NOMO-1 treated with dmso at 0.1 percent for 144 hours (cell line): ENCODE data around the gene RGS9.
"Not testable (repeated sequence)": the region's sequence is repeated elsewhere in the genome, so short reads cannot be mapped to it uniquely, and the experiment has no call there.

Experiments used
- DNase-seq: peaks from one replicate; lab custom pipeline; 2025; ENCODE audit not compliant: unreplicated experiment; lab: John Stamatoyannopoulos, UW

Gene RGS9

GRCh38 chr17:65155622-65156021 lies 18.5 kb downstream of the RGS9 start:
- no peak for DNase-seq

DNA sequence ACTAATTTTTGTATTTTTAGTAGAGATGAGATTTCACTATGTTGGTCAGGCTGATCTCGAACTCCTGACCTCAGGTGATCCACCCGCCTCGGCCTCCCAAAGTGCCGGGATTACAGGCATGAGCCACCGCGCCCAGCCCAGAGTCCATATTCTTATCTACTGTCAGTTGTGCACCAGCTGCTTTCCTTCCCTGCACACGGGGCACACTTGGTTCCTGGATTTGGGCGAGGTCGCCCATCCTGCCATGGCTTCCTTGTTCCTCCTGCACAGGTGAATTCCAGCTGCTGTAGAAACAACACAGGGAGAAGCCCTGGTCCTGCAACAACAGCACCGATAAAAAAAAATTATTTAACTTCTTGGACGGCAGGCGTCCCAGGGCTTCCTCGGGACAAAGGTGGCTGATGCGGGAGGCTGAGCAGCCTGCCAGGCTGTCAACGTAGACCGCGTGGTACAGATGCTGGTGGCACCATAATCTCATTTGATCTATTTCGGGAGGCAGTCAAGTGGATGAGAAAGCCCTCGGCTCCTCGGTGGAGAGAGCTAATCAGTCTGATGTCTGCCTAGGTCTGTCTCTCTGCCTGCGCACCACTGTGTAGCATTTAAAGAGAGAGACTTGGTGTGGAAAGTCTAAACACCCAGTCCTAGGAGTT lies 19.1 kb downstream of the RGS9 start:
- no peak for DNase-seq

DNA sequence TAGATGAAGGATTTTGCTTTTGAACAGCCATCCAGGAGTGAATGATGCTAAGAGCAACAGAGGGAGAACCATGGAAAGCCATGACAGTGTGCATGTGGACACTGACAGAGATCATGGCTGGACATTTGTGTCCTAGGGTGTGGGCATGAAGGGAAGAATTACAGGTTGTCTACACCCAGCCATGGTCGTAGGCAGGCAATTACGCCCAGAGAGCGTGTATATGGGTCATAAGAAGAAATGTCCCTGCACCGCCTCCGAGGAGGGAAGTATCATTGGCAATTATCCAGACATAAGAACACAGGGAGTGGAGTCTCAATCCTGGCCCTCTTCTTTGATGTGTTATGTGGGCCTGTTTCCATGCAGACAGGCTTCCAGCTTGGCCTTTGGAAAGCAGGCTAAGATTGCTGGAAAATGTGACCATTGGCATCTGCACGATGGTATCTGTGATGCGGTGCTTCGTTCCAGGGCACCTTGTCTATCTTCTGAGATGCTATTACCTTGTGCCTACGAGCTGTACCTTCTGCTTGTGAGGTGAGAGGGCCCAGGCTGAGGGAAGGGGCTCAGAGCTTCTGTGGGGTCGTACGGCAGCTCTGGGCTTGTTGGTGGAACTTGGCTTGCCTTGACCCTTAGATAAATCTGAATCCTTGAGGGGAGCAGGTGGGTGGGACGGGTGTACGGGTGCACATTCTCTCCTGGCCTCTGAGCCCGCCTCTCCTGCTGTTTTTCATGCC lies 19.8 kb downstream of the RGS9 start:
- no peak for DNase-seq

DNA sequence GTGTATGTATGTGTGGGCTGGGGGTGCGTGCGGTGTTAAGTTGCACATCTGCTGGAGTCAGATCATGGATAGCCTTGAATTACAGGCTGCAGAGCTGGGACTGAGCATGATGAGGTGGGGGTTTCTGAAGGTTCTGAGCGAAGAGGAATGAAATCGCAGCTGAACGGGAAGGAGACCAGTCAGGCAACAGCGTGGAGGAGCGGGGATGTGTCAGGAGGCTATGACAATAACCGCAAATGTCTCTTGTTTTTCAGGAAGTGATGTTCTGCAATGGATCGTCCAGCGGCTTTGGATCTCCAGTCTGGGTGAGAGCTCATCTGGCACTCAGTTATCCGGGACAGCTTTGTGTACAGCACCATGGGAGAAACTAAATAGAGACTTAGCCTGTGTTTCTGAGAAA lies 20.9 kb downstream of the RGS9 start:
- DNase-seq = no peak

DNA sequence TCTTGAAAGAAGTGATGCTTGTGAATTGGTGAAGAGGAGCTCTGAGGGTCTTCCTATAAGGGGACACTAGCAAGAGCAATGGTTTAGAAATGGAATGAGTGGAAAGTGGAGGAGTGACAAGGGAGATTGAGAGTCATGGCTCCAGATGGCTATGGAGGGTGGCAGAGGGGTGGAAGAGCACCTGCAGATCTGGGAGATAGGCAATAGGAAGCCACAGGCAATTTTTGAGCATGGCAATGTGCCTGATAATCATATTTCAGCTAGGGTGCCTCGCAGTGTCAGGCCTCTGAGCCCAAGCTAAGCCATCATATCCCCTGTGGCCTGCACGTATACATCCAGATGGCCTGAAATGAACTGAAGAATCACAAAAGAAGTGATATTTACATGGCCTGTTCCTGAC lies 21.5 kb downstream of the RGS9 start:
- no peak for DNase-seq

GRCh38 chr17:65160516-65160915 lies 23.3 kb downstream of the RGS9 start:
- DNase-seq = no peak

DNA sequence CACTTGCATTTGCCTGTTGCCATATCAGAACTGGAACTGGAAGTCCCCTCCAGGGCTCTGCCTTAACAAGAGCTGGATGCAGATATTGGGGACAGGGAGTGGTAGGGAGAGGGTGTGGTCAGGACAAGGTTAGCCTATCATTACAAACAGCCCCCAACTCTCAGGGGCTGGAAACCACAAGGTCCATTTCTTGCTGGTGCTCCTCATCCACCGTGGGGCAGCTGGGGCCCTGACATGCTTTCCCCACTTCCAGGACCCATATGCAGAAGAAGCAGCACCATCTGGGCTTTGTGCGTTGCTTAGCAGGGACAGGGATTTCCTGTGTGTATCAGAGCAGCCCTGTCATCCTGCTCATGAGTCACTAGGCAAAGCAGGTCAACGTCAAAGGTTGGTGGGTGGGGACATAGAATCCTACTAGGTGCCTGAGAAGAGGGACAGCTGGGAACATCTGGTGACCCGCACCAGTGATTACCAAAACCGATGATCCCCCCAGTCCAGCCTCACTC lies 26.9 kb downstream of the RGS9 start:
- DNase-seq = no peak

DNA sequence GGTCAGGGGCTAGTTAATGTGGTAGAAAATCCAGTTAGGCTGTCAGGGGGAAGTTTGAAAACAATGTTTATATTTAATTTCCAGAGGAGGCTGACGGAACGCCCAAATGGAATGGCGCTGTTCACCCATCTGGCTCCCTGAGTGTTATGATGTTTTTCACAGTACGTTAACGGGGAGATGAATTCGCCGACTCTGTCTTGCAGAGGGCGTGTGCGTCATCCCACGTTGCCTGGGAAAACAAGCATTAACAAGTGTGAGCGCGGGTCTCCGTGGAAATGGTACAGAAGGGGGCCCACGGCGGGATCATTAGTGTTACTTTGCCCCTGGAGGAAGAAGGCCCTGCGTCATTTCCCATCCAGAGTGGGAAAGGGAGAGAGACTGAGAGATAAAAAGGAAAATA lies 29.6 kb downstream of the RGS9 start:
- DNase-seq = no peak

DNA sequence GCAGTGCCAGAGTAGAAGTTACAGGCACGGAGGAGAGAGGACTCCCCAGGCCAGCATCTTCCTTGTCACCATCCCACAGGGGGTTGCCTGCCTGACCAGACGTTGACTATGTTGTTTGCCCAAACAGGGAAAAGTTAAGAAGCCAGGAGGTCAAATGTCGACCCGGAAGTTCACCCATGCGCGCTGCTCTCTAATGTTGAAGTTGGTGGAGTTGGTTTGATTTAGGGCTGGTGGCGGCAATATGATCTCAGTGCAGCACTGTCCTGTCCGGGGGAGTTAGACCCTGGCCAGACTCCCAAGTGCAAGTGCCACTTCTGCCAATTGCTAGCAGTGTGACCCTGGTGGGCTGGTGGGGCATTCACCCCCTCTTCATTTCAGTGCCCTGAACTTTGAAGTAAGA lies 30.4 kb downstream of the RGS9 start:
- DNase-seq = no peak

DNA sequence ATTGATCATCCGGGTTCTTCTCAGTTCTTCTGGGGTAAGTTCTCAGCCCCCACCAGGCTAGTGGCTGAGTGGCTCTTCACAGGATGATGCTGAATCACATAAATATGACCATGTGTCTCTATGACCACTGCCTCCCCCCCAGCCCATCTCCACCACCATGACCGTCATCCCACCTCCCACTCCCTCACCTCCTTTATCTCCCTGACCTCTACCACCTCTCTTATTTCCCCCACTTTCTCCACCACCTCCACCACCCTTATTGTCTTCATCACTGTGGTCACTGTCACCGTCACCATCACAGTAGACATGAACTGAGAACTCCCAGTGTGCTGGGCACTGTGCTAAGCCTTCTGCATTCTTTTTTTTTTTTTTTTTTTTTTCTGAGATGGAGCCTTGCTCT lies 32.5 kb downstream of the RGS9 start:
- DNase-seq = no peak

- DNase-seq = no peak
Measured at GRCh38 chr17:65170839-65171238, 33.7 kb downstream of the RGS9 start.

DNA sequence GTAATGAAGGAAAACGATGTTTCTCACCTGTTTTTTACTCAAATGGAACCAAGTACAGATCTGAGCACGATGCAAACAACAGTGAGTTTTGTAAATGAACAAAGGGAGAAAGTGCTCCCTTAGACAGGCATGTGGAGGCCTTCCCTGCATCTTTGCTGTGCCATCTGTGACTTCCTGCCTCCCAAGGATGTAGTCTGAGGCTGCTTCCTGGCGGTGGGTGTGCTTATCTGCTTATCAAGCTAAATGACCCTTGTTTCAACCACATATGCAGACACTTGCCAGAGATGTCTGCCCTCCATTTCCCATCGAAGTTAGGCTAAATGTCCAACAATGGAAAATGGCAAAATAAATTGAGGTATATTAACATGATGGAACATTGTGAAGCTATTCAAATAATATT lies 34.6 kb downstream of the RGS9 start:
- no peak for DNase-seq

GRCh38 chr17:65172496-65173136 lies 35.4 kb downstream of the RGS9 start:
- DNase-seq = no peak

DNA sequence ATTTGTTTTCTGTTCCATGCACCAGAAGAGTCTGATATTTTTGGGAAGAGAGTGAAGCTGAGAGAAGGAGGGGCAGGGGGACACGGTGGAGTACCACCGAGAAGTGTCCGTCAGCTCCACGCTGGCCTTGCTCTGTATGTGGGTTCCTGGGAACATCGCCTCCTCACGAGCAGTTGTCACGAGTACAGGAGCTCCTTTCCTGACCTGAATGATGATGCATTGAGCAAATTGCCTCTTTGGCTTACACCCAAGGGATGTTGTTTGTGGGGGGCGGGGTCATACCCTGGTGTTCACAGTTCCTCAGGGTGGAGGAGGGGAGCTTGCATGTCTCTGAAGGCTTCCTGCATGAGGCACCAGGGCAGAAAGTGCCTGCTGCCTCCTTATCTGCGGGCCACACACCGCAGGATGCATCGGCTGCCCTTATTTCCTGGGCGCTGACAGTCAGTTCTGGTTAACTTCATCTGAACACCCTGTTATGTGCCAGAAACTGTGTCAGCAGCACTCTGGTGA lies 36.2 kb downstream of the RGS9 start:
- no peak for DNase-seq

- no peak for DNase-seq
Measured at GRCh38 chr17:65173976-65174683, 37.0 kb downstream of the RGS9 start.

GRCh38 chr17:65174974-65175373 lies 37.8 kb downstream of the RGS9 start:
- DNase-seq = no peak

DNA sequence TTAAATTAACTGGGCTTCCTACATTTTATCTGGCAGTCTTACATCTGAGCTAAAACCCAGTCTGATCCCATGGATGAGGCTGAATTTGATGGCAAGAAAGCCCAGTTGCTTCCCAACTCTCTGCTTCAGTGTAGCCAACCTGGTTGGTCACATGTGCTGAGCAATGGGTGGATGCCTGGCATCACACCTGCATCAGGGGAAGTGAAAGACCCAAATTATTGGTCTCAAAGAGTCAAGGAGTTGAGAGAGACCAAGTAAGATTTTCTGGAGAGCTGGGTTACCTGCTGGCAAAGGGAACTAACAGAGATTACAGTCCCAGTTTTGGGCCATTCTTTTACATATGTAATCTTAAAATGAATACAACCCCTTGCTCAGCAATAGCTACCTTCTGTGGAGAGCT lies 38.8 kb downstream of the RGS9 start:
- no peak for DNase-seq

DNA sequence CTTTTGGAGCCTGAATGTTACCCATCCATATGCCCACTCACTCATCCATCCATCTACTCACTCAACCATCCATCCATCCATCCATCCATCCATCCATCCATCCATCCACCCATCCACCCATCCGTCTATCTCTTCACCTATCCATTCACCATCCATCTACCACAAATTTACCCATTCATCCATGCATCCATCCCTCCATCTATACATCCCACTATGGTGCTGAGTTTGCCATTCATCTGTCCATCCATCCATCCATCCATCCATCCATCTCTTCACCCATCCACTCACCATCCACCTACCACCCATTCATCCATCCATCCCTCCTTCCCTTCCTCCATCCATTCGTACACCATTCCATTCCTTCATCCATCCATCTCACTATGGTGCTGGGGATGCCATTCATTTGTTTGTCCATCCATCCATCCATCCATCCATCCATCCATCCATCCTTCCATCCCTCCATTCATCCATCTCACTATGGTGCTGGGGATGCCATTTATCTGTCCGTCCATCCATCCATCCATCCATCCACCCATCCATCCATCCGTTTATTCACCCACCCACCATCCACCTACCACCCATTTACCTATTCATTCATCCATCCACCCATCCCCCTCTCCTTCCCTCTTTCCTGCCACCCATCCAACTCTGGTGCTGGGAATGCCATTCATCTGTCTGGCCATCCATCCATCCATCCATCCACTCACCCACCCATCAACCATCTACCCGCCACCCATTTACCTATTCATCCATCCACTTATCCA lies 39.7 kb downstream of the RGS9 start:
- no peak for DNase-seq

DNA sequence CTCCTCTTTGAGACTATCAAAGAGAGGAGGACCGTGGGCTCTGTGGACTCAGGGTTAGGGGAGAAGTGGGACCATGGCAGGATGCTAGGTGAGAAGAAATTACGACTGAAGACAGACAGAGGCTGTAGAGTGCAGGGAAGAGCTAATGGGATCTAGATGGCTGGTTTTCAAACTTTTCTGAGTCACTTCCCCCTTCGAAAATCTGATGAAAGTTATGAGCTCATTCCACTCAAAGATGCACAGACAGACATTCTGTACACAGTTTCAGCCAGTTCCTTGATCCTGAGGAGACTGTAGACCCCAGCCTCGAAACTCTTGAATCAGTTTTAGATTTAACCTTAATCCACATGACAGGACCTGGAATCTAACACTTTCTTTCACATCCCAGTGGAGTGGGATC lies 40.7 kb downstream of the RGS9 start:
- no peak for DNase-seq

DNA sequence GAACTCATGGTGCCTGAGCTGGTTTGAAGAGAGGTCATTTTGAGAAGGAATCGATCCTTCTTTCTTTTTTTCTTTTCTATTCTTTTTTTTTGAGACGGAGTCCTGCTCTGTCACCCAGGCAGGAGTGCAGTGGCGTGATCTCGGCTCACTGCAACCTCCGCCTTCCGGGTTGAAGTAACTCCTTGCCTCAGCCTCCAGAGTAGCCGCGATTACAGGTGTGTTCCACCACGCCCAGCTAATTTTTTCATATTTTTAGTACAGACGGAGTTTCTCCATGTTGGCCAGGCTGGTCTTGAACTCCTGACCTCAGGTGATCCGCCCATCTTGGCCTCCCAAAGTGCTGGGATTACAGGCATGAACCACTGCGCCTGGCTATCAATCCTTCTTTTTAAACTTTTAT lies 43.1 kb downstream of the RGS9 start:
- not testable (repeated sequence) for DNase-seq
